Spleen (tissue), 7 donors: ENCODE data around the gene SLC39A3.

Experiments used
- POLR2A ChIP-seq, 3 donors: fragments of 450-650 bp; IDR thresholded peaks; one replicate each; pipeline ENCODE4 v1.5.1; 2017; ENCODE audit warnings: antibody characterized with exemption in 3 of 3, mild to moderate bottlenecking in 1 of 3
- TF ChIP-seq, protein P1 (sequence below), 11 experiments: fragments of 200-600 bp in 7 of 11; fragments of 450-650 bp in 4 of 11; sonication (generic) in 4 of 11; IDR thresholded peaks in 8 of 11; conservative IDR thresholded peaks in 3 of 11; 1 replicate in 7 of 11; 2 replicates in 4 of 11; pipeline versions ENCODE4 v1.4.0 to v1.8.0; 2016 to 2021; ENCODE audit warnings: antibody characterized with exemption in 11 of 11, inconsistent platforms in 4 of 11, mild to moderate bottlenecking in 1 of 11
- donor health status: DM: no; HTN: no; CAD: no; lungs with moderate emphysema.
- donor health status: DM: no; HTN: no; CAD: no.
- donor health status: DM: no; HTN: no; CAD: no.

GRCh38 chr19:2724148-2724557 lies 15.7 kb downstream of the SLC39A3 start:
- TF ChIP-seq POLR2A (IDR thresholded peaks at IDR 0.05), result no peak
- TF ChIP-seq, protein P1, sequence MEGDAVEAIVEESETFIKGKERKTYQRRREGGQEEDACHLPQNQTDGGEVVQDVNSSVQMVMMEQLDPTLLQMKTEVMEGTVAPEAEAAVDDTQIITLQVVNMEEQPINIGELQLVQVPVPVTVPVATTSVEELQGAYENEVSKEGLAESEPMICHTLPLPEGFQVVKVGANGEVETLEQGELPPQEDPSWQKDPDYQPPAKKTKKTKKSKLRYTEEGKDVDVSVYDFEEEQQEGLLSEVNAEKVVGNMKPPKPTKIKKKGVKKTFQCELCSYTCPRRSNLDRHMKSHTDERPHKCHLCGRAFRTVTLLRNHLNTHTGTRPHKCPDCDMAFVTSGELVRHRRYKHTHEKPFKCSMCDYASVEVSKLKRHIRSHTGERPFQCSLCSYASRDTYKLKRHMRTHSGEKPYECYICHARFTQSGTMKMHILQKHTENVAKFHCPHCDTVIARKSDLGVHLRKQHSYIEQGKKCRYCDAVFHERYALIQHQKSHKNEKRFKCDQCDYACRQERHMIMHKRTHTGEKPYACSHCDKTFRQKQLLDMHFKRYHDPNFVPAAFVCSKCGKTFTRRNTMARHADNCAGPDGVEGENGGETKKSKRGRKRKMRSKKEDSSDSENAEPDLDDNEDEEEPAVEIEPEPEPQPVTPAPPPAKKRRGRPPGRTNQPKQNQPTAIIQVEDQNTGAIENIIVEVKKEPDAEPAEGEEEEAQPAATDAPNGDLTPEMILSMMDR (IDR thresholded peaks at IDR 0.05 in 8 of 11, conservative IDR thresholded peaks at IDR 0.05 in 3 of 11), result no peak
